IPS-11a (cell line): ENCODE results near the gene DIP2C.
"Not testable (repeated sequence)": the region's sequence is repeated elsewhere in the genome, so short reads cannot be mapped to it uniquely, and the experiment has no call there.

Experiments used
- H3K4me3 ChIP-seq: one replicate; pipeline ENCODE4 v1.5.1; 2013; ENCODE audit warnings: low read depth, low read length, control low read depth

Gene DIP2C

DNA sequence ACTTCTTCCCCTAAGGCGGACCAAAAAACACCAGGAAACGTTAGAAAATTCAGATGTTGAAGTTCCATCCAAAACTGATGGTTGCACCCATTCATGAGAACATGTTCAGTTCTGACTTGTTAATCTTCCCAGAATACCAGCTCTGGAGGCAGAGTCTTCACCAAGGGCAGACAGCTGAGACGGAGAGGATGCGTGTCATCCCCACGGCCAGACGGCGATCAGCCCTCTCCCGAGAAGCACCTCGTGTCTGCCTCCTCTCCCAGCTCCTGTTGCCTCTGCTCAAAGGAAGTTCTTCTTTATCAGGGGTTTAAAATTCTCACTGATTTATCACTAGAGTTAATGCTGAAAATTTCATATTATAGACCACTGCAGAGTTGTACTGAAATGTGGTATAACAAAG, 284.5 kb downstream of the DIP2C start:
- H3K4me3 ChIP-seq = no peak overlapping the region

DNA sequence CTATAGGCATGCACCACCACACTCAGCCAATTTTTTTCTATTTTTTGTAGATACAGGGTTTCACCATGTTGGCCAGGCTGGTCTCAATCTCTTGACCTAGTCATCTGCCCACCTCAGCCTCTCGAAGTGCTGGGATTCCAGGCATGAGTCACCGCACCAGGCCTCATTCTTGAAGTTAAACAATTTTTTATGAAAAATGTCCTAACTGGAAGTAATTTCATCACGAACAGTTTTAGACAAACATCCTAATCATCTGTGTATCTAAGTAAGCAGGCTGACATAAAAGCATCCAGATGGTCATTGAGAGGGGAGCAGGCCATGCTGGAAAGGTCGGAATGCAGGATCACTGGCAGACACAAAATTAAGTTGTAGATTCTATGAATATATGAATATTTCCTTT, 285.1 kb downstream of the DIP2C start:
- H3K4me3 ChIP-seq = no peak overlapping the region

DNA sequence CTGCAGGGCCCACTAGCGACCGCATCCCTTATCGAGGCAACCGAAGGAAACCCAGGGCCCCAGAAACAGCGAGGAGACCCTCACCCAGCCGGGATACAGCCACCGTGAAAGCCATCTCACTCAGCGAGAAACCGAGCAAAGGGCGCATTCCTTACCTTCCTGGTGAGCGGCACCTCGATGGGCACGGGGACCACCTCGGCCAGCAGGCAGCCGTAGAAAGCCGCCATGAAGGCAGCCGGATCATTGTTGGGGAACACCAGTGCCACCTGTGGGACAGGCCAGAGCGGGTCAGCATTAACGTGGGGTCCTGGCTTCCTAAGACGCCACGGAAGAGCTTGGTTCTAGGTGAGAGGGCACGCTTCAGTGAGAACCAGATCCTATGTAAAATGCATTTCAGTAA, 290.5 kb downstream of the DIP2C start:
- no peak overlapping the region for H3K4me3 ChIP-seq

DNA sequence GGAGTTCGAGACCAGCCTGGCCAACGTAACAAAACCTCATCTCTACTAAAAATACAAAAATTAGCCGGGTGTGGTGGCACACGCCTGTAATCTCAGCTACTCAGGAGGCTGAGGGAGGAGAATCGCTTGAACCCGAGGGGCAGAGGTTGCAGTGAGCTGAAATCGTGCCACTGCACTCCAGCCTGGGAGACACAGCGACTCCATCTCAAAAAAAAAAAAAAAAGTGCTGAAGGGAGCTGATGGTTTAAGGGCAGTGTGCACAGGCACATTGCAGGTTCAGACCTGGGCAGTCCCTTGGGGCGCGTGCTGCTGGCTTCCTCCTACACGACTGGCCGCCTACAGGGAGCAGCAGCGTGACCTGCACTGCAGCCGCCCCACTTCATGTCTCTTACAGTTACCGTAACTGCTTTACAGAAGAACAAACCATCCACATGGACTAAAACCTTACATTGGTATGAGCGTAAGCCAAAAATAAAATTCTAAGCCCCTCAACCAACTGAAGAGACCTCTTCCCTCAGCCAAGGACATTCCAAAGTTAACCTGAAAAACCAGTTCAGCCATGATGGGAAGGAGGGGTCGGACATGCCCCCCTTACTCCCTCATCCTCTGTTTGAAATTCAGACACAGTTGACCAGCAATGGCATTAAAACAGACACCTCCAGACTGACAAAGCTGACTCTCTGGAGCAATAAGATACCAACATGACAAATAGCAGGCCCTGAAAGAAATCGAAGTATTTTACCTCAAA, 292.0 kb downstream of the DIP2C start:
- no peak overlapping the region for H3K4me3 ChIP-seq

DNA sequence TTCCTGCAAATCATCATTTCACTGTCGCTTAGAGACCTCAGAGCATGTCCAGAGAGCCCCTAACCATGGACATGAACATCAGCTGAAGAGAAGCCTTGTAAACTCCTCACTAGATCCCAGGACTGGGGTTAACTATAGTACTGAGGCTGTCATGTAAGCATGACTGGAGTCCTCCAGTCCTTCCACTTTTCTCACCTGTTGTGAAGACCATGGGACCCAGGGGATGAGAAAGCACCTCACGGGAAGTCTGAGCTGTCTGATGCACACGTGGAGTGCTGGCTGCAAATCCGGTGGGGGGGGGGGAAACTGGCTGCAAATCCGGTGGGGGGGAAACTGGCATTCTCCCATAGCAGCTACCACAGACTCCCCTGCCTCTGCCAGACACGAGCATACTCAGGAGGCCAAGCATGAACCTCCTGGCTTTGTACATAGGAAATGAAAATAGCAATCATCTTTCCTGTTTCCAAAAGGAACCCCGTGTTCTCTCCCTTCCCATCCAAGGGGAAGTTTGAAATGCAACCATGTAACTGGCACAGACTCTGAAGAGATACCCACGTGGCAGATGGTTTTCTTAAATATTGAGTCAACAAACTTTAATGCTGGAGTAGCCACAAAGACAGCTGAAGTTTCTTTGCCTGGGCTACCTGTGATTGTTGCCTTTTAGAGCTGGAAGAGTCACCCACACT, 292.8 kb downstream of the DIP2C start:
- H3K4me3 ChIP-seq = no peak overlapping the region

DNA sequence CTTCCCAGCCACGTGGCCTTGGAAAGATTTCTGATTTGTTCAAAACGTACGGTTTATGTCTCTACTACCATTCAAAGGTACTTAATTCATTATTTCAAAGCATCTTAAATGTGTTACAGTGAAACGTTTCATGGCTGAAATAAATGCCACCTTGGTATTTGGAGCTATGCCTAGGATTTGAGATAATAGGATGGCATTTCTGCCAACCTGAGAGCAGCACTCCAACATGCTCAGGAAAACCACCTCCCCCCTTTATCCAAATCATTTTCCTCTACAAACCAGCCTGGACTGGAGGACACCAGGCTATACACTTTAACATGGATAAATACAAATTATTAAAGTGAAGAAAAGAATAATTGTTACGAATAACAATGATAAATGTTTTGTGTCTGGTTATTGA, 293.4 kb downstream of the DIP2C start:
- H3K4me3 ChIP-seq = no peak overlapping the region

DNA sequence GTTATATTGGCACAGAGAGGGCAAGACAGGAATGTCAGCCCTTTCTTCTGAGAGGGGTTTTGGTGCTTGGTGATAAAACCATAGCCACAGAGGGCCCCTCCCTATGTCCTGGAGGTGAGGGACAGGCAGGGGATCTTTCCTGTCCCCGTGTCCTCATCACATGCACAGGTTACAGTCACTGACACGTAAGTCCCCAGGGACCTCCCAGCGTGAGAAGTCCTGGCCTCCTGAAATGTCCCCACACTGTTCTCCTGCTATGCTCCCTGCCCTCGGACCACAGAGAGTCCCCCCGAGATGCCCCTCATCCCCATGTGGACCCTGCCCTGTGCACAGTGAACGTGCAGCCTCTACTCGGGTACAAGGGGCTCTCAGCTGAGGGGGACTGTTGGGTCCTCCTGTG, 293.8 kb downstream of the DIP2C start:
- no peak overlapping the region for H3K4me3 ChIP-seq

DNA sequence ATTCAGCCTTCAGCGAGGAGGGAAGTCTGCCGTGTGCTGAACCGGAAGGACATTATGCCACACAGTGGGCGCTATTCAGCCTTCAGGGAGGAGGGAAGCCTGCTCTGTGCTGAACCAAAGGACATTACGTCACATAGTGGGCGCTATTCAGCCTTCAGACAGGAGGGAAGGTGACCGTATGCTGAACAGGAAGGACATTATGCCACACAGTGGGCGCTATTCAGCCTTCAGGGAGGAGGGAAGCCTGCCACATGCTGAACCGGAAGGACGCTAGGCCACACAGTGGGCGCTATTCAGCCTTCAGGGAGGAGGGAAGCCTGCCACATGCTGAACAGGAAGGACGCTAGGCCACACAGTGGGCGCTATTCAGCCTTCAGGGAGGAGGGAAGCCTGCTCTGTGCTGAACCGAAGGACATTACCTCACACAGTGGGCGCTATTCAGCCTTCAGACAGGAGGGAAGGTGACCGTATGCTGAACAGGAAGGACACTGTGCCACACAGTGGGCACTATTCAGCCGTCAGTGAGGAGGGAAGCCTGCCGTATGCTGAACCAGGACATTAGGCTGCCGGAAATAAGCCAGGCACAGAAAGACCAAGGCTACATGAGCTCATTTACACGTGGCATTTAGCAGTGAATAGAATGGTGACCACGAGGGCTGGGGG, 294.9 kb downstream of the DIP2C start:
- H3K4me3 ChIP-seq = not testable (repeated sequence)

DNA sequence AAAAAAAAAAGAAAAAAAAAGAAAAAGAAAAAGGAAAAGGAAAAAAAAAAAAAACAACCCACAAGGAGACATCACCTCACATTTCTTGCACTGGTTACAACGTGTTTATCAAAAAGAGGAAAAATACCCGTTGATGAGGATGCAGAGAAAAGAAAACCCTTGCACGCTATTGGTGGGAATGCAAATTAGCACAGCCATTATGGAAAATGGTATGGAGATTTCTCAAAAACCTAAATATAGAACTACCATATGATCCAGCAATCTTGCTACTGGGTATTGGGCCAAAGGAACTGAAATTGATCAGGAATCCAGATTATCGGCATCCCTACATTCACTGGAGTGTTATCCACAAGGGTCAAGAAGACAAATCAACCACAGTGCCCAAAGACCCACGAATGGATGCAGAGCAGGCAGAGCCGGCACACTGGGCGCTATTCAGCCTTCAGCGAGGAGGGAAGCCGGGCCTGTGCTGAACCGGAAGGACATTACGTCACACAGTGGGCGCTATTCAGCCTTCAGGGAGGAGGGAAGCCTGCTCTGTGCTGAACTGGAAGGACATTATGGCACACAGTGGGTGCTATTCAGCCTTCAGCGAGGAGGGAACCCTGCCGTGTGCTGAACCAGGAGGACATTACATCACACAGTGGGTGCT, 295.6 kb downstream of the DIP2C start:
- no peak overlapping the region for H3K4me3 ChIP-seq

DNA sequence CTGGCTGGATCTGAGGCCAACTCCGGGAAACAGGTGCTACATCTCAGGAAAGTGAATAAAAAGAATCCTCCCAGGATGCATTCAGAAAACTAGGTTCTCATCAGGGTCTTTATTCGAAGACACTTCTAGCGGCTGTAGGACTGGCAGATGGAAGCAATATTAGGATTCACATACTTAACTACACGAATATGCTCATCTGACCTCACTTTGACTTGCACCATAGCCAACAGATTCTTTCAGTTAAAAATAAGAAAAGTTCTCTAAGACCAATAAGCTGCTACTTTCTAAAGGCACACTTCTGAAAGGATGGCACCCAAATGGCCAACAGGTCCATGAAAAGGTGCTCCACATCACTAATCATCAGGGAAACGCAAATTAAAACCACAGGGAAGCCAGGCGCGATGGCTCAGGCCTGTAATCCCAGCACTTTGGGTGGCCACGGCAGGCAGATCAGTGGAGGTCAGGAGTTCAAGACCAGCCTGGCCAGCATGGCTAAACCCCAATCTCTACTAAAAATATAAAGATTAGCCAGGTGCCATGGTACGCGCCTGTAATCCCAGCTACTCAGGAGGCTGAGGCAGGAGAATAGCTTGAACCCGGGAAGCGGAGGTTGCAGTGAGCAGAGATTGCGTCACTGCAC, 296.2 kb downstream of the DIP2C start:
- no peak overlapping the region for H3K4me3 ChIP-seq

DNA sequence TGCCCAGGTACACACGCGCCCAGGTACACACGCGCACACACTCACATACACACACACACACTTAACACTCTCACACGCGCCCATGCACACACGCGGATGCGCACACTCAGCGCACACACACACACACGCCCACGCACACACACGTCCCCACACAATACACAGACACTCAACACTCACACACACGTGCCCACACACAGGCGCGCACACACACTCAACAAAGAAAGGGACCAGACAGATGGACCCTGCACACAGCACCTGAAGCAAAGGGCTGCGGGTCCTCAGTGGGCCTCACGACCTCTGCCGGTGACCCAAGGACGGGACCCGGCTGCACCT, 296.8 kb downstream of the DIP2C start:
- no peak overlapping the region for H3K4me3 ChIP-seq

DNA sequence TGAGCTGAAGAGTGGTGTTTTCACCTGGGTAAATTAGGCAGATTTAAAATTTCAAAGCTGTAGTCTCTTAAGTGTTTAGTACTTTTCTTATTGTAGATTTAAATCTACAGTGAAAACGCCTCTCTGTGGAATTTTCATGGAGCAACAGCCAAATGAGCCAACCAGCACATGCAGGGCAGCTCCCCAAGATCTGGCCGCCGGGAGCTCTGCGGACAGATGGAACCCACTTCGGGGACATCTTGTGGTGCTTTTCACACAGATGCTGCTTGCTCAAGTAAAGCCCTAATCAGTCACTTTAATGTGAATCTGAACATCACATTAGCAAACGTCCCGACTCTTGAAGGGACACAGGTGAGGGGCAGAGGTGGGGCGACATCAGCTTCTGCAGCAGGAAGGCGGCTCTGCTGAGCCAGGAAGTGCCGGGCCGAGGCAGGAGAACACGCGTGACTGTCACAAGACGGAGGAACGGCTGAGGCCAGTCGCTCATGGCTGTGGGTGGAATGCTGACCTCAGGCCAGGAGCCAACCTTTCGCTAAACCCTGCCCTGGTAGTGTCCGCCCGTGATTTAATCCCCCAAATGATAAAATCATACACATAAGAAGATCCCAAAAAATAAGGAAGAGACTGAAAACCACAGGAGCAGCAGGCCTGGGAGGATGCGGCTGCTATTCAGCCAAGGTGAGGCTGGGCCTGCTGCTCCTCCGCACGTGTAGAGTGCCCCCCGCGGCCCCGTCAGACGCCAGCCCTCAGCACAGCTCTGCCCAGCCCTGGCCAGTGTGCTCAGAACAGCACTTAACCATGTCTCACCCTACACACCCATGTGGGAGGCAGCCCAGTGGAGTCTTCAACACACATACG, 297.4 kb downstream of the DIP2C start:
- no peak overlapping the region for H3K4me3 ChIP-seq

DNA sequence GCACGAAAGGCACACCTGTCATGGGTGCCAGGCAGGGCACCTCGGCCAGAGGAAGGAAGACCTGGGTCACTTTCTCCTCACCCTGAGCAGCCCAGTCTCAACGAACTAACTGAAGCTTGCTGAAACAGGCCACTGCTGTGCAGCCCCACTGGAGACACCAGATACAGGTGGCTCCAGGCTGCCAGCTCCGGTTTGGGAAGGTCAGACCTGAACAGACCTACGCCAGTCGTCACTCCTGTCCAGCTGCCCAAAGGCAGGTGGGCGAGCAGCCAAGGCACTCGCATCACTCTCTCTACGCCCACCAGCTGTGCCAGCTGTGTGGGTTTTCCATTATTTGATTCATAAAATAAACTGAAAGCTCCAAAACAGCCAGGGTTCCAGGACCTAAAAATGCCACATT, 298.2 kb downstream of the DIP2C start:
- no peak overlapping the region for H3K4me3 ChIP-seq

DNA sequence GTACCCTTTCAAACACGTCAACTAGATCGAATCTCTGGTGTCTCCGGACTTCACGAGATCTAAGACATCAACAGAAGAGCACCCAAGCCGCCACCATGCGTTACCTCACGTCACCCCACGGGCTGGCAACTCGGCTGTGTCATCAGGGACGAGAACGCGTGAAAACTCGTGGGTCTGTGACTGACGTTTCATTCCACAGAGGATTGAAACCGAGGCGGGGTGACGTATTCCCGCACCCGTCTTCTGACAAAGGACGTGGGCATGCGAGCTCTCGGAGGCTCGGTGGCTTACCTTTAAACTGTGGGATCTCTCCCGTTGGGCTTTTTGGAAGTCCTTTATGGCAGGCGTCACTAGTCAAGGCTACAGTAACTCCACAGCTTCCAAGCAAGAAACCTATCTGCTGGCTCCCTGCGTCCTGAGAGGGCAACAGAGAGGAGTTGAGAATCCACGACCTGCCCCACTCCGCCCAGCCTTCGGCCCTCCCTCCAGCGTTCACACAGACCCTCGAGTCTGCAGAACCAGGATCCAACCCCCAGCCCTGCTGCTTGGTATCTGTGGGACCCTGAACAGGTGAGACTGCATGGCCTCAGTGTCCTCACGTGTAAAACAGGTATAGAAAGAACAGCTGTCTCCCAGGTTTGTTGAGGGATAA, 298.9 kb downstream of the DIP2C start:
- H3K4me3 ChIP-seq = no peak overlapping the region

DNA sequence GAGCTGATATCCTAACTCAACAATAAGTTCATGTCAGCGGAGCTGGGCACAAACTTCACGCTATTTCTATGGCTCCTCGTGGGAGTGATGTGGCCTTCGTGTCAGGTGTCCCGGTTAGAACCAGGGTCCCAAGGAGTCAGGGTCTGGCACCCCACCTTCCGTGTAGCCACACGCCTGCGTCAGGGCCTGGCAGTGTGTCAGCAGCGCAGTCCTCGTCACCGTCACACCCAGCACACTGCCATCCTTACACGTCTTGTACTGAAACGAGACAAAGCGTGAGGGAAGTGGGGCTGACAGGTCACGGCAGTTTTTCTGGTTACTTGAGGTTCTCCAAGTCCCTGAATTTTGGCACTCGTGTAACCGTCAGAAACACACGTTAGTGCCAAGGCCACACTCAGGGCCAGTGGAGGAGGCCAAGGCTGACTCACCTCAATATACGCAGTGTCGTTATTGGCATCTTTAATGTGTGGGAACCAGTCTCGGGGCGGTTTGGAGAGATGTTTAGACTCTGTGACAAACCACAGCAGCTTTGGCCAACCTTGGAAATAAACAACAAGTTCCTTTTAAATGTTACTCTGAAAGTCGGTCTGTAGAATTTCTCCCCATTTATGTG, 299.5 kb downstream of the DIP2C start:
- H3K4me3 ChIP-seq = no peak overlapping the region

DNA sequence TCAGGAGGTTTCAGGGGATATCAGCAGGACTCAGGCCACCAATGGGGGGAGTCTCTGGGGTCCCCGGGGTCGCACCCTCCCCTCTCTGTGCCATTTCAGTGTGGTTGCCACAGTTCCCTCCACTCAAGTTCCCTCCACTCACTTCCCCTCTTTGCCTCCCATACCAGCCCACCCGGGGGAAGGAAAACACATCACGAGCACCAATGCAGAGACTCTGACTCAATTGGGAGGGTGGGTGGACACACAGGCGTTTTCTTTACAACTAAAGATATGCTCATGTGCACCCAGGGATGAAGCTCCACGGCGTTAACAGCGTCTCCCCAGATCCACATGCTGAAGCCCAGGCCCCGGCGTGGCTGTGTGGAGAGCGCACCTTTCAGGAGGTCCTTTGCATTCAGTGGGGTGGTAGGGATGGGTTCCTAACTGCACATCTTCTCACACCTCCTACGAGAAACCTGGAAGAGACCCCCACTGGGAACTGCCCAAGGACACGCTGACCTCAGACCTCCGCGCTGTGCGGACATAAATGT, 300.1 kb downstream of the DIP2C start:
- H3K4me3 ChIP-seq = no peak overlapping the region

DNA sequence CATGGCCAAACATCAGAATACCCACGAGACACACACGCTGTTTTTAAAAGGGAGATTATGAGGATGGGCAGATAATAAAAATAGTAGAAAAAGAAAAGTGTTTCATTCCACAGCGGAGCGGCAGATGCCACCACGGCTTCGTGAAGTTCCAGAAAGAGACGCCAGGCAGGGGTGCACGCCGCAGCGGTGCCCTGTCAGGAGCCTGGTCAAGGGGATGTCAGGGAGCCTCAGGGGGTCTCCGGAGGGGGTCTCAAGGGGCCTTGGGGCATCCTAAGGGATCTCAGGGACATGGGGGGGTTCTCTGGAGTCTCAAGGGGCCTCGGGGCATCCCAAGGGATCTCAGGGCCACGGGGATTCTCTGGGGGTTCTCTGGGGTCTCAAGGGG, 300.8 kb downstream of the DIP2C start:
- no peak overlapping the region for H3K4me3 ChIP-seq

DNA sequence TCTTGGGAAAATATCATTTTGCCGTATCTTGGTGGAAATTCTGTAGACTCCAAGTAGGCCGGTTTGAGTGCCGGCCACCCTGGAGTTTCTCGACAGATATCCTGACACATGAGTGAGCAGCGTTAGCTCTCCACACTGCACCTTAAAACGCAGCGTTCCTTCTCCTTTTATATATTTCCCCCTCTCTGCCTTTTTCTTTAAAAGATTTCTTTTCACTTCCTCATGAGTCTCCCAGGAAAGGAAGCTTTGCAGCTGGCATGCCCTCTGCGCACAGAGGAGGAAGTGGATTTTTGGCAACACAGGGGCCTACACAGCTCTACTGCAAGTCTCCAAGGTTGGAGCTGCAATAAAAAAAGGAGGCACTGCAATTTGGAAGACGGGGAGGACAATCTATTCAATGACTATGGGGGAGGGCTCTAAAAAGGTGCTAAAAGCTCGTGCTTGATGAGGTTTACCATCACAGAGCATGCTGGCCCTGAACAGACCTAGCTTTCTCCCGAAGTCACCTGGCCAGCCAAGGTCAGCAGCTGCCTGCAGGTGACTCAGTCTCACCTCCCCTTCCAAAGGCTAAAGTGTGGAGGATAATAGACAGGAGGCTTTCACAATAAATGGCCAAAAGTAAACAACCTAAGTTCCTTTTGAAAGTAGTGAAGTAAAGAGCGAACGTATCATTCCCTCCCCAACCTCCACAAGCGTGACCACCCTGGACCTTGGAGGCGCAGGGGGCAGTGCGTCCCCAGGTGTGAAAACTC, 301.4 kb downstream of the DIP2C start:
- H3K4me3 ChIP-seq = no peak overlapping the region

DNA sequence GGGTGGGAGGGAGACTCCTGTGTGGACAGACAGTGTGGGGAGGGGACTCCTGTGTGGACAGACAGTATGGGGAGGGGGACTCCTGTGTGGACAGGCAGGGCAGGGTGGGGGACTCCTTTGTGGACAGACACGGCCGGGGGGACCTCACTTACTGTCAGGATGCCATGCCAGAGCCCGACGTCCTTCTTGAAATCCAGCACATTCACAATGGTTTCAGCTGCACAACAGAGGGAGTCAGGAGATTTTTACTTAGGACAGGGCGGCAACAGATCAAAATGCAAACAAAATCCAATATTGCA, 301.9 kb downstream of the DIP2C start:
- no peak overlapping the region for H3K4me3 ChIP-seq
